NCI-H82 (cell line): ENCODE measurements around the gene MYO18B.

Source experiments
- DNase-seq: peaks from one replicate; lab custom pipeline; 2025; lab: John Stamatoyannopoulos, UW

MYO18B gene

DNA sequence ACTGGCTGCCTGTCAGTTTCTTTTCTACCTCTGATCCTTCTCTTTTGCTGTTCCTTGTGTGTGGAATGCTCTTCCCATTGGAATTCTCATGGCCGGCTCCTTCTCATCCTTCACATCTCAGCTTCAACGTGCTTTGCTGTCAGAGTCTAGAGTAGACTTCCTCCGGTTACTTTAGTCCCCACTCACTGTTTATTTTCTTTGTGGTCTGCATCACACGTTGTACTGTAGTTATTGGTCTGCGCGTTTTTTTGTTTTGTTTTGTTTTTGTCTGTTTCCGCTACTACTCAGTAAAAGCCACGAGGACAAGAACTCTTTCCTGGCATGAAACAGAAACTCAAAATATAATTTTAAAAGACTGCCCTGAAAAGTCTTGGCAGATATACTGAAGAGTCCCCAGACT lies 305.9 kb downstream of the MYO18B start:
- DNase-seq, result no peak

DNA sequence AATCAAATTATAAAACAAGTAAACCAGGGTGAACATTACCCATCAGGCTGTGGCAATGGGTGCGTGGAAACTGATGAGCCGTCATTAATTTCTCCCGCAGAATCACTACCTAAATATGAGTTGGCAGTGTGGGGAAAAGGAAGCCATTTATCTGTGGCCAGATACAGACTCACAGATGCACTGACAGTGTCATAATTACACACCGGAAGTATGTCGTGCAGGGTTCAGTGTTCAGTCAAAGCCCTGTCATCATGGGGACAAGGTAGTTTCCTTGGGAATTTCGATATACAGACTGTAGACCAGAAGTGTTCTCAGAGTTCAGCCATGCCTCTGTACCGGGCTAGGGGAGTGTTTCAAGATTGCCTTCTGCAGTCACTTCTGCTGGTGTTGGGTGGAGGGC lies 308.1 kb downstream of the MYO18B start:
- DNase-seq, result no peak

DNA sequence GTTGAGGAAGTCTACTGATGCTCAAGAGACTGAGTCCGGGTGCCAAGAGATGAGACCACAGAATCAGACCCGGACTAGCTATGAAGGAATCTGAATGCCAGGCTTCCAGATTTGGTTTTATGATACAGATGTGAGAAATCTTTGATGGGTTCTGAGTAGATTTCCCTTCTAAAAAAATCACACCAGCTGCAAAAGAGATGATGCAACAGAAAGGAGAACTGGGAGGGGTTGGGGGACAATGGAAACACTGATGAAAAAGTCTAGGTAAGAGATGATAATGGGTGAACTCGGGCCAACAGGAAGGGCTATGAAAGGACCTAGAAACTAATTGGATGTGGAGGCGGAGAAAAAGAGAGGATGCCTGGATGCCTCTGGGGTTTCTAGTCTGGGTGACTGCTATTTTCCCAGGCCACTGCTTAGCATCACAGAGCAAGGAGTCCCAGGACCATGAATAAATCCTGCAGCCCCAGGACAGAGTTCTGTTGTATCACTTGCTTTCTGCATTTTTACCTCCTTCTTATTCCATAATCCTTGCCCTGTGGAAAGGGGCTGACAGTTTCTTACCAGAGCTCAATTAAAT lies 311.8 kb downstream of the MYO18B start:
- no peak for DNase-seq

DNA sequence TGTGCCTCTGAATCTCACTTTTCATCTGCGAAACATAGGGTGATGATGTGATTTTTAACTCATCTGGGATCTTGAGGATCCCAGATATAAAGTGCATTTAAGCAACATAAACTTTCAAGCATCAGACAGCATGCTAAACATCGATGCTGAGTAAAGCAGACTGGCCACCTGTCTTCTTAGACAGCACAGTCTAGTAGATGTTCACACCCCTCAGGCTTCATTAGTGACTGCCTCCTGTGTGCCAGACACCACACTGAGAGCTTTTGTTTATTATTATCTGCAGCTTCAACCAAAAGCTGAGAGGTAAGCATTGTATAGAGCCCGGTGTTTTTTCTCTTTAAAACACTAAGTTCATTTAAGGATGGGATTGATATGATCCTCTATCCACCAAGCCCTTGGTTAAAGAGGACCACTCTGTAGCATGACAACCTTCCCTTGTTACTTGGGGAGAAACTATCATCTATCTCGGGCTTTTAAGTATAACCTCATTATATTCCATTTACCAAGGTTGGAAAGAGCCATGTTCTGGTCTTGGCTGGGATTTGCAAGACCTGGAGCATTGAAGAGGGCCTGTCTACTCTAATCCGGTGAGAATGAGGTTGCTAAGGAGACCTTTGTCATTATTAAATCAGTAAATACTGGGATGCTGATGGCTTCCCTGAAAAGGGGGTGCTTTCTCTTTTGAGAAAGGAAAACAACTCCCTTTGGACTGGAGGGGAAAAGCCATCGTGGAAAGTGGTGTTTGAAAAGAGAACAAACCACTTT lies 313.0 kb downstream of the MYO18B start:
- DNase-seq, result peak; percentile 1

- peak; percentile 38 for DNase-seq
Measured at GRCh38 chr22:26055693-26056092, 313.7 kb downstream of the MYO18B start.

DNA sequence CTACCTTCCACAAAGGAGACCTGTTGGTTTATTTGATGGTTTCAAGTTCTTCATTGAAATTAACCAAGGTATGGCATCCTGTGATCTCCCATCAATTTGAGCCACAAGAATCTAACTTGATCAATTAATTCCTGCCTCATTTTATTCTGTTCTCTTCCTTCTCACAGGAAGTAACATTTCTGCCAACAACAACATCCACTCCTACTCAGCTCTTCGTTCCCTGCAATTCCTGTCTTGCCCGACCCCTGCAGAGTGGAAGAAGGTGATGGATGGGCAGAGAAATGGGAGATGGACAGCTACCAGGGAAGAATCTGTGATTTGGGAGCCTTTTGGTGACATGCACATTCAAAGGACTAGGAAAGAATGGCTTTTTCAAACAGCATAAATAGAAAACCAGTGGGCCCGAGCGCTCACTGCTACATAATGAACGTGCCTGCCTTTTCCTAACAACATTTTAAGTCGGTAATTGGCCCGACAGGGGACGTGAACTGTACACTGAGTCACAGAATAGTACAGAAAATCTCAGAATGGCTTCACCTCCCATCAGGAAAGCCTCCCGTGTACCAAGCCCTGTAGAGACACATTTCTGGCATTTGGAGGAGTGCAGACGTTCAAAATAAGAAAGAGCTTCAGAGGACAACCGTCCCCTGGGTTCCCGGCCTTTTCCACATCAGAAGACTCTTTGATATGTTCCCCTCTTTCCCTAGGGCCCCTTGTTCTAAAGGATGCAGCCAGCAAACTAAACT lies 314.6 kb downstream of the MYO18B start:
- DNase-seq, result no peak

DNA sequence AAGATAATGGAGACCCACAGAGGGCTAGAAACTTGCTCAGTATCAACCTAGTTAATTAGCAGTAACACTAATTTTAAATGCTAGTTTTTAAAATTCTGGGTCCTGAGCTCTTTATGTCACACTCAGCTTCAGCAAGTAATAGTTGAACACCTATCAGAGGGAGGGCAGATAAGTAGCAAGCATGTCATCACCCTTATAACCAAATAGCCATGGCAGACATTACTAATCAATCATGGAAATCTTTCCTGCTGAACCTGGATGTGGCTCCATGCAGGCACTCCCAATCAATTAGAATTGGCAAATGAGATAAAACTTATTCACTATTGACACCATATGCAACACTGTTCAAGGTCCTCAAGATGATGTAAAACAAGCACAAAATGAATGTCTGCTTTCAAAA lies 315.7 kb downstream of the MYO18B start:
- no peak for DNase-seq

GRCh38 chr22:26064048-26064447 lies 322.1 kb downstream of the MYO18B start:
- no peak for DNase-seq

DNA sequence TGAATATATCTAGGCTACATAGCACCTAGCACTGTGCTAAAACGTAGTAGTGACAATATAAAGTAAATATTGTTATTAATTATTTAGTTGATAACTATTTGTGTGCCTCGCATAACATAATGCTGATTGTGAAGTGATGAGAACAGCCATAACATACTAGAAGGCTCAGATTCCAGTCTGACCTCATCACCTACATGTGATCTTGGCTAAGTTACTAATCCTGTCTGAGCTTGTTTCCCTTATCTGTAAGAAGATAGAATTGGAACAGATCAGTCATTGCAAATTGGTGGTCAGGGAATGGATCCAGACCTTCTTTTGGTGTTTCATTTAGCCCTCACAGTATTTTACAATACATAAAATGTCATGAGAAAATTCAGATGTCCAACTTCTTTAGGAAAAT lies 323.9 kb downstream of the MYO18B start:
- peak; percentile 74 for DNase-seq

DNA sequence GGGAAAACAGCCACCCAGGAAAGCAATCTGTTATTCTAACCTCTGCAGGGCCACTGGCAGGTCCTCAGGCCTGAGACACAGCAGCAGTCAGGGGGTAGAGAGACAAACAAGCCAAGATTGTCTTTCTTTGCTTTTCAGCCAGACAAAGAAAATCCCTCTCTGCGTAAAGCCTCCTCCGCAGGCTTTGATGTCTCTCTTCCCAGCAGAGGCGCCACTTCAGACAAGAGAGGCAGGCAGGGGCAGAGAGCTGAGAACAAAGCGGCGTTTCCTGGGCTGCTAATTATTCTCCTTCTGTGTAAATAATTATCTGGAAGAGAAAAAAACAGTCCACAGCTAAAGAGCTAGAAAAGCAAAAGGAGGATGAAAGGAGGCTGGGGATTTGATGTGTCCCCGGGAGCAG lies 324.5 kb downstream of the MYO18B start:
- DNase-seq, result peak; percentile 63

- DNase-seq, result no peak
Measured at GRCh38 chr22:26068571-26068970, 326.6 kb downstream of the MYO18B start.

DNA sequence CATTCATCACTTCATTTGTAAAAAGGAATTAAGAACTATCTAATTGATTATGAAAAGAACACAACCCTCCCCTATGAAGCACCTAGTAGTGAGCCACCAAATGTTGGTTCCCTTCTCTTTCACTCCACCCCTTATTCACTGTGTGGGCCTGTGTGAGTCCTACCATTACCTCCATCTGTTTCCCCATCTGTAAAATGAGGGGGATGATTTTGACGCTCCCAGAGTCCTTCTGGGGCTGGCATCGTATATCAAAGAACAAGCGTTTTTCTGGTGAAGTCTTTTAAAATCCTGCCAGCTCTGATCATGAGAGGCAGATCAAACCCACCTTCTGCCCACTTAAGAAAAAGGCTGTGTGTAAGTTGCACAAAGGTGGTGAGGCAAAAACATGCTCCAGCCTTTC lies 330.6 kb downstream of the MYO18B start:
- DNase-seq, result no peak

- no peak for DNase-seq
Measured at GRCh38 chr22:26075251-26075650, 333.3 kb downstream of the MYO18B start.

DNA sequence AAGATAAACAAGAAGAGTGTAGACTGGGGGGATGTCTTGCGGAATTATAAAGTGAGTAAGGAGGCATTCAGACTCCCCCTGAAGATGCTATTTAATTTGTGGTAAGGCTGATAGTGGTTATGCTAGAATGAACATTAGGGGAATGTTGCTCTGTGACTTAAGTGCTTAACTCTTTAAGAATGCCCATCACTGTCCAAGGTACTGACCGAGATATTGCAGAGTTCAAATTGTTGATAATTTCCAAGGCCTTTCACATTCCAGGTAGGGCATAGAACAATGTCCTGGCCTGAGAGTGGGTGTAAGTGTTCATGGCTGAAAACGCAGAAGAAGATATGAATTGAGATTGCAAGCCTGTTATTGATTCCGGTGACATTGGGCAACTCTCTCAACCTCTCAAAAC lies 337.0 kb downstream of the MYO18B start:
- no peak for DNase-seq
